Measurements from ENCODE around the gene THUMPD3. TPM values are rescaled to one million over a fixed set of nuclear protein-coding genes. Genes with fewer than 3 reads are reported as not detected.

The THUMPD3 gene
- total and polyA plus RNA-seq, 2 of the 13 experiments (the other 11 are each of a cell fraction or from before 2014, with no cell fraction given) = 31.2 to 44.1 TPM

GRCh38 chr3:9362731-9363530 is at the start of gene THUMPD3 (continued):
- TF ChIP-seq FOXP4 (CRISPR knock-in tag; IDR thresholded peaks at IDR 0.05) (peak; percentile 47; the same call in 1 of the 2 replicates), SMC3 (IDR thresholded peaks at IDR 0.05; ENCODE audit: low read length) (no peak), TFE3 (CRISPR knock-in tag; IDR thresholded peaks at IDR 0.05) (peak; percentile 90), IKZF4 (CRISPR knock-in tag; IDR thresholded peaks at IDR 0.05; ENCODE audit: borderline replicate concordance, low read depth, not compliant biosample characterization) (peak; percentile 94), ZNF672 (CRISPR knock-in tag; IDR thresholded peaks at IDR 0.05) (no peak), ZNF431 (CRISPR knock-in tag; IDR thresholded peaks at IDR 0.05; ENCODE audit: borderline replicate concordance, low read depth) (peak; percentile 91), CENPT (CRISPR knock-in tag; IDR thresholded peaks at IDR 0.05; ENCODE audit: low read depth) (no peak), RXRB (CRISPR knock-in tag; IDR thresholded peaks at IDR 0.05; ENCODE audit: borderline replicate concordance) (peak; percentile 86), ESRRA (CRISPR knock-in tag; IDR thresholded peaks at IDR 0.05; ENCODE audit: low read depth) (peak; percentile 65), YEATS4 (CRISPR knock-in tag; IDR thresholded peaks at IDR 0.05; ENCODE audit: borderline replicate concordance) (peak; percentile 97), MED13 (CRISPR knock-in tag; IDR thresholded peaks at IDR 0.05) (peak; percentile 36), MYNN (CRISPR knock-in tag; IDR thresholded peaks at IDR 0.05; ENCODE audit: low read depth) (peak; percentile 48; the same call in 1 of the 2 replicates), ZNF44 (CRISPR knock-in tag; IDR thresholded peaks at IDR 0.05) (no peak)
- TF ChIP-seq, protein P1, sequence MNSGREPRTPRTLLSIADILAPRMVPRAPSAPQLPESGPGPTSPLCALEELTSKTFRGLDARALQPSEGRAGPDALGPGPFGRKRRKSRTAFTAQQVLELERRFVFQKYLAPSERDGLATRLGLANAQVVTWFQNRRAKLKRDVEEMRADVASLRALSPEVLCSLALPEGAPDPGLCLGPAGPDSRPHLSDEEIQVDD (CRISPR knock-in tag; IDR thresholded peaks at IDR 0.05; ENCODE audit: borderline replicate concordance) = no peak
- TF ChIP-seq, protein P2, sequence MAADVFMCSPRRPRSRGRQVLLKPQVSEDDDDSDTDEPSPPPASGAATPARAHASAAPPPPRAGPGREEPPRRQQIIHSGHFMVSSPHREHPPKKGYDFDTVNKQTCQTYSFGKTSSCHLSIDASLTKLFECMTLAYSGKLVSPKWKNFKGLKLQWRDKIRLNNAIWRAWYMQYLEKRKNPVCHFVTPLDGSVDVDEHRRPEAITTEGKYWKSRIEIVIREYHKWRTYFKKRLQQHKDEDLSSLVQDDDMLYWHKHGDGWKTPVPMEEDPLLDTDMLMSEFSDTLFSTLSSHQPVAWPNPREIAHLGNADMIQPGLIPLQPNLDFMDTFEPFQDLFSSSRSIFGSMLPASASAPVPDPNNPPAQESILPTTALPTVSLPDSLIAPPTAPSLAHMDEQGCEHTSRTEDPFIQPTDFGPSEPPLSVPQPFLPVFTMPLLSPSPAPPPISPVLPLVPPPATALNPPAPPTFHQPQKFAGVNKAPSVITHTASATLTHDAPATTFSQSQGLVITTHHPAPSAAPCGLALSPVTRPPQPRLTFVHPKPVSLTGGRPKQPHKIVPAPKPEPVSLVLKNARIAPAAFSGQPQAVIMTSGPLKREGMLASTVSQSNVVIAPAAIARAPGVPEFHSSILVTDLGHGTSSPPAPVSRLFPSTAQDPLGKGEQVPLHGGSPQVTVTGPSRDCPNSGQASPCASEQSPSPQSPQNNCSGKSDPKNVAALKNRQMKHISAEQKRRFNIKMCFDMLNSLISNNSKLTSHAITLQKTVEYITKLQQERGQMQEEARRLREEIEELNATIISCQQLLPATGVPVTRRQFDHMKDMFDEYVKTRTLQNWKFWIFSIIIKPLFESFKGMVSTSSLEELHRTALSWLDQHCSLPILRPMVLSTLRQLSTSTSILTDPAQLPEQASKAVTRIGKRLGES (CRISPR knock-in tag; IDR thresholded peaks at IDR 0.05; ENCODE audit: borderline replicate concordance) = no peak
- TF ChIP-seq, protein P3, sequence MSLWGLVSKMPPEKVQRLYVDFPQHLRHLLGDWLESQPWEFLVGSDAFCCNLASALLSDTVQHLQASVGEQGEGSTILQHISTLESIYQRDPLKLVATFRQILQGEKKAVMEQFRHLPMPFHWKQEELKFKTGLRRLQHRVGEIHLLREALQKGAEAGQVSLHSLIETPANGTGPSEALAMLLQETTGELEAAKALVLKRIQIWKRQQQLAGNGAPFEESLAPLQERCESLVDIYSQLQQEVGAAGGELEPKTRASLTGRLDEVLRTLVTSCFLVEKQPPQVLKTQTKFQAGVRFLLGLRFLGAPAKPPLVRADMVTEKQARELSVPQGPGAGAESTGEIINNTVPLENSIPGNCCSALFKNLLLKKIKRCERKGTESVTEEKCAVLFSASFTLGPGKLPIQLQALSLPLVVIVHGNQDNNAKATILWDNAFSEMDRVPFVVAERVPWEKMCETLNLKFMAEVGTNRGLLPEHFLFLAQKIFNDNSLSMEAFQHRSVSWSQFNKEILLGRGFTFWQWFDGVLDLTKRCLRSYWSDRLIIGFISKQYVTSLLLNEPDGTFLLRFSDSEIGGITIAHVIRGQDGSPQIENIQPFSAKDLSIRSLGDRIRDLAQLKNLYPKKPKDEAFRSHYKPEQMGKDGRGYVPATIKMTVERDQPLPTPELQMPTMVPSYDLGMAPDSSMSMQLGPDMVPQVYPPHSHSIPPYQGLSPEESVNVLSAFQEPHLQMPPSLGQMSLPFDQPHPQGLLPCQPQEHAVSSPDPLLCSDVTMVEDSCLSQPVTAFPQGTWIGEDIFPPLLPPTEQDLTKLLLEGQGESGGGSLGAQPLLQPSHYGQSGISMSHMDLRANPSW (CRISPR knock-in tag; IDR thresholded peaks at IDR 0.05; ENCODE audit: borderline replicate concordance) = peak; percentile 25; the same call in 1 of the 2 replicates

Data from HepG2 (cell line).